ENCODE measurements around the gene MYH6. TPM values are rescaled to one million over a fixed set of nuclear protein-coding genes. Genes with fewer than 3 reads are reported as not detected.
"Not testable (repeated sequence)": the region's sequence is repeated elsewhere in the genome, so short reads cannot be mapped to it uniquely, and the experiment has no call there.

The MYH6 gene
- not detected in 2 replicates for total RNA-seq

DNA sequence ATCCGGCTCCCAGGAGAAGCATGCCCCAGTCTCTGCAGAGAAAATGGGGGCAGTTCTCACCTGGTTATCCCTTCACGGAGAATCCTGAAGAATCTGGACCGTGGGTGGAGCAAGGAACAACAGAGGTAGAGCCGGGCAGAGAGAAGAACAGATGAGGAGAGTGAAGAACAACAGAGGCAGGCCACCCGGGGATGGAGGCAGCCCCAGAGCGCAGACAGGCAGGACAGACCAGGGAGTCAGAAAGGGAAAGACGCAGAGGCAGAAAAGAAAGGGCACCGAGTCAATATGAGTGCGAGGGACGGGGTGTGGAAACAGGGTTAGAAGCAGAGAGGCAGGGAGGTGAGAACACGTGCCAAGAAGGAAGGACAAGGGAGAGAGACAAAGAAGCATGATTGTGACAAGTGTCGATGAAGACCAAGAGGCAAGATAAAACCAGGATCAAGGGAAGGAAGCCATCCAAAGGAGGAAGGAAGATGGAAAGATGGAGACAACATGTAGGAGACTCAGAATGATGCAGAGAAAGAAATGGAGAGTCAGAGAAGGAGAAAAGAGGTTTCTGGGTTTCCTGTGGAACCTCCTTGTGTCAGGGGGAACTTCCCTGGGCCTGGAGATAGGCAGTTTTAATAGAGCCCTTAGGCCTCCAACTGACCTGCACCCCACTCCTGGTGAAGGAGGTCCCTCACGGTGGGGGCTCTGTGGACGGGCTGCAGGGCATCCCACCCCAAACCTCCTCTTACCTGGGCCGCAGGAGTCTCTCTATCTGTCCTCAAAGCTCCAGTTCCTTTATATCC is at the start of gene MYH6:
MYH6 (minus strand) TSS at position 758 of the 791 bp plus-strand sequence. CDS start 1,050 bp downstream, outside the sequence.
- no peak for DNase-seq (ENCODE audit: low read depth)
- TF ChIP-seq, protein P1, sequence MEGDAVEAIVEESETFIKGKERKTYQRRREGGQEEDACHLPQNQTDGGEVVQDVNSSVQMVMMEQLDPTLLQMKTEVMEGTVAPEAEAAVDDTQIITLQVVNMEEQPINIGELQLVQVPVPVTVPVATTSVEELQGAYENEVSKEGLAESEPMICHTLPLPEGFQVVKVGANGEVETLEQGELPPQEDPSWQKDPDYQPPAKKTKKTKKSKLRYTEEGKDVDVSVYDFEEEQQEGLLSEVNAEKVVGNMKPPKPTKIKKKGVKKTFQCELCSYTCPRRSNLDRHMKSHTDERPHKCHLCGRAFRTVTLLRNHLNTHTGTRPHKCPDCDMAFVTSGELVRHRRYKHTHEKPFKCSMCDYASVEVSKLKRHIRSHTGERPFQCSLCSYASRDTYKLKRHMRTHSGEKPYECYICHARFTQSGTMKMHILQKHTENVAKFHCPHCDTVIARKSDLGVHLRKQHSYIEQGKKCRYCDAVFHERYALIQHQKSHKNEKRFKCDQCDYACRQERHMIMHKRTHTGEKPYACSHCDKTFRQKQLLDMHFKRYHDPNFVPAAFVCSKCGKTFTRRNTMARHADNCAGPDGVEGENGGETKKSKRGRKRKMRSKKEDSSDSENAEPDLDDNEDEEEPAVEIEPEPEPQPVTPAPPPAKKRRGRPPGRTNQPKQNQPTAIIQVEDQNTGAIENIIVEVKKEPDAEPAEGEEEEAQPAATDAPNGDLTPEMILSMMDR (IDR thresholded peaks at IDR 0.05; ENCODE audit: insufficient read depth, low read depth, low read length) = no peak
- no peak within 1 kb of the TSS for H3K4me3 ChIP-seq (ENCODE audit: low read depth, low read length)

DNA sequence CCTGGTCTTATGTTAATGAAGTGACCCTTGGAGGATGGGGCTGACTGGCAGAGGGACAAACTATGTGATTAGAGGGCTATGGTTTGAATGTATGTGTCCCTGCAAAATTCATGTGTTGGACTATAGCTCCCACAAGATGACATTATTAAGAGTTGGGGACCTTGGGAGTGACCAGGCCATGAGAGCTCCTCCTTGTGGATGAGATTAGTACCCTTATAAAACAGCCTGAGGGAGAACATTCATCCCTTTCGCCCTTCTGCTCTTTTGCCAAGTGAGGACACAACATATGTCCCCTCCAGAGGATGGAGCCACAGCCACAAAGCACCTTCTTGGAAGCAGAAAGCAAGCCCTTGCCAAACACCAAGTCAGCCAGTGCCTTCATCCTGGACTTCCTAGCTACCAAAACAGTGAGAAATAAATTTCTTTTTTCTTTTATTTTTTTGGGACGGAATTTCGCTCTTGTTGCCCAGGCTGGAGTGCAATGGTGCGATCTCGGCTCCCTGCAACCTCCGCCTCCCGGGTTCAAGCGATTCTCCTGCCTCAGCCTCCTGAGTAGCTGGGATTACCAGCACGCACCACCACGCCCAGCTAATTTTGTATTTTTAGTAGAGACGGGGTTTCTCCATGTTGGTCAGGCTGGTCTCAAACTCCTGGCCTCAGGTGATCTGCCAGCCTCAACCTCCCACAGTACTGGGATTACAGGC is 49.0 kb upstream of the MYH6 start:
- H3K4me3 ChIP-seq (ENCODE audit: low read depth, low read length) = not testable (repeated sequence)
- TF ChIP-seq, protein P1 (IDR thresholded peaks at IDR 0.05; ENCODE audit: insufficient read depth, low read depth, low read length) = peak; percentile 27
- peak; percentile 5 for DNase-seq (ENCODE audit: low read depth)

DNA sequence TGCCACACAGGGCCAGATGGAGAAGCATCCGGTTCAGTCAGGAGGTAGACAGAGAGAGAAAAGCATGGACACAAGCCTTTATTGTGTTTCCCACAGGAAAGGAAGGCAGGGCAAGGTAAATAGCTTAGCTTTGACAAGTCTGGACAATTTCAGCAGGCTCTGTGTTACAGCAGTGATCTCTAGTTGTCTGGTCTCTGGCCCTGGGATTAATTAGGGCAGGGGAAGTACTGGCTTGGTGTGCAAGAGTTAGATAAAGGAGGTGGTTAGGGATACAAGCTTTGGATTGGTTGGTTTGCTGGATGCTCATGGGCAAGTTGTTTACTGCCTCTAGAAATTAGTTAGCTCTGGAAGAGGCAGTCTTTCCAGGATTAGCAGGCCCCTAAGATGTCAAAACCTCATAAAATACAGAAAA is 46.4 kb upstream of the MYH6 start:
- H3K4me3 ChIP-seq (ENCODE audit: low read depth, low read length) = no peak overlapping the region
- DNase-seq (ENCODE audit: low read depth) = no peak
- TF ChIP-seq, protein P1 (IDR thresholded peaks at IDR 0.05; ENCODE audit: insufficient read depth, low read depth, low read length) = no peak

DNA sequence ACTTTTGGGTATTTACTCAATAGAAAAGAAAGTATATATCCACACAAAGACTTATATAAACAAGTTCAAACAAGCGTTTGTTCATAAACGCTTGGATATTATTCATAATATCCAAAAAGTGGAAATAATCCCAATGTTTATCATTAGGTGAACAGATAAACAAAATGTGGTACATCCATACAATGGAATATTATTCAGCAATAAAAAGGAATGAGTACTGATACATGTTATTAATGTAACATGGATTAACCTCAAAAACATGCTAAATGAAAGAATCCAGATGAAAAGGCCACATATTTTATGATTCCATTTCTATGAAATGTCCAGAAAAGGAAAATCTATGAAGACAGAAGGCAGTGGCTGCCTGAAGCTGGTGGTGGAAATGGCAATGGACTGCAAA is 44.2 kb upstream of the MYH6 start:
- H3K4me3 ChIP-seq (ENCODE audit: low read depth, low read length) = no peak overlapping the region
- TF ChIP-seq, protein P1 (IDR thresholded peaks at IDR 0.05; ENCODE audit: insufficient read depth, low read depth, low read length) = no peak
- no peak for DNase-seq (ENCODE audit: low read depth)

DNA sequence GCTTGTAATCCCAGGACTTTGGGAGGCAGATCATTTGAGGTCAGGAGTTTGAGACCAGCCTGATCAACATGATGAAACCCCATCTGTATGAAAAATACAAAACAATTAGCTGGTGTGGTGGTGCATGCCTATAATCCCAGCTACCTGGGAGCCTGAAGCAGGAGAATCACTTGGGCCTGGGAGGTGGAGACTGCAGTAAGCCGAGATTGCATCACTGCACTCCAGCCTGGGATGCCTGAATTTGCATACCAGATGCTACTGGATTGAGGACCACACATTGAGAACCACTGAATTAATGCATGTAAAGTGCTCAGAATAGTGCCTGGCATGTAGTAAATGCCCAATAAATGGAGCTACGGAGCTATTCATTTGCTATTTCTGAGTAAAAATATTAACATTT is 42.3 kb upstream of the MYH6 start:
- TF ChIP-seq, protein P1 (IDR thresholded peaks at IDR 0.05; ENCODE audit: insufficient read depth, low read depth, low read length) = no peak
- no peak for DNase-seq (ENCODE audit: low read depth)

DNA sequence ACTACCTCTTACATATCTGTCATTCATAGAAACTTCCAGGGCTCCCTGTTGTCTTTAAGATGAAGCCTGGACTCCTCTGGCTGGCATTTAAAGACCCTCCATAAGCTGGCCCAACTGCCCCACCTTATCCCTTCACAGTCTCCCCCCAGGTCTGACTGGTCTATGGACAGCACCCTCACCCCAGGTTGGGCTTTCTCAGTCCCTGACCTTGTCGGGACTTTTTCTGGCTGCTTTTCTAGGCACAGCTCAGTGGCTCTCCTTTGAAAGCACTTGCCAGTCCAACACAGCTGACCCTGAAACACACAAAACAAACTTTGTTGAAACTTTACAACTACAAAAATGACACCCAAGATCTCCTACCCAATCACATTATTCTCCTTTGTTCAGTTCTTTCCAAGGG is 41.2 kb upstream of the MYH6 start:
- TF ChIP-seq, protein P1 (IDR thresholded peaks at IDR 0.05; ENCODE audit: insufficient read depth, low read depth, low read length) = no peak
- H3K4me3 ChIP-seq (ENCODE audit: low read depth, low read length) = no peak overlapping the region
- no peak for DNase-seq (ENCODE audit: low read depth)

More for the DNA sequence above, 42.3 kb upstream of the MYH6 start:
- no peak overlapping the region for H3K4me3 ChIP-seq (ENCODE audit: low read depth, low read length)

Measured in fibroblast of villous mesenchyme (primary cell).